ENCODE results near the gene TAMALIN. TPM values are rescaled to one million over a fixed set of nuclear protein-coding genes. Genes with fewer than 3 reads are reported as not detected.
A peak's percentile ranks its signal among the peaks of the same experiment; 100 is the strongest.

Gene TAMALIN
- total and polyA plus RNA-seq, 5 experiments from 2014 or later: 2.0 to 36.5 (median 5.2) TPM

GRCh38 chr12:52018433-52019112 is 11.8 kb downstream of the TAMALIN start:
- POLR2A ChIA-PET: interaction anchor here (9.4 kb wide), 1 partner anchor 12 kb away, joined by 153 read pairs; the partner anchor contains the start of gene TAMALIN
- DNase-seq: no peak
- H3K27me3 Mint-ChIP-seq: no peaks in the 10 kb centered on the region

GRCh38 chr12:52019113-52019770 is 12.5 kb downstream of the TAMALIN start:
- no peak for DNase-seq
- POLR2A ChIA-PET: interaction anchor here (1.3 to 9.4 kb wide), 4 partner anchors 12 to 63 kb away, joined by 3 to 153 read pairs (median 4); partner anchors contain the start of genes ATG101 and TAMALIN
- H3K9me3 Mint-ChIP-seq: no peaks in the 10 kb centered on the region
- H3K4me1 Mint-ChIP-seq: peaks cover 17 to 32% (median 24%) of the 10 kb centered on the region in 4 donors
- no peak for ATAC-seq
- H3K4me3 Mint-ChIP-seq: no peak overlapping the region
- H3K27ac Mint-ChIP-seq: peak overlapping the region in 1 of 10 donors; percentile 40
- no peaks in the 10 kb centered on the region for H3K27me3 Mint-ChIP-seq
- peaks cover 0 to 2% (median under 1%) of the 10 kb centered on the region in 3 donors for H3K36me3 Mint-ChIP-seq

More at GRCh38 chr12:52018433-52019112, 11.8 kb downstream of the TAMALIN start:
- ATAC-seq: no peak
- H3K4me1 Mint-ChIP-seq: peaks cover 16 to 28% (median 17%) of the 10 kb centered on the region in 4 donors
- peaks cover 0 to 8% (median 5%) of the 10 kb centered on the region in 3 donors for H3K36me3 Mint-ChIP-seq
- H3K4me3 Mint-ChIP-seq: no peak overlapping the region
- H3K27ac Mint-ChIP-seq: peak overlapping the region in 2 of 10 donors; percentile 57 to 84
- no peaks in the 10 kb centered on the region for H3K9me3 Mint-ChIP-seq

- peak overlapping the region in 8 of 10 donors; percentile 17 to 81 (median 47) for H3K27ac Mint-ChIP-seq
- POLR2A ChIA-PET: interaction anchor here (1.1 to 9.4 kb wide), 5 partner anchors 14 to 61 kb away, joined by 3 to 153 read pairs (median 4); partner anchors contain the start of genes ATG101 and TAMALIN
- peak; percentile 56 to 86 (median 68) for DNase-seq
- peaks cover 25 to 47% (median 39%) of the 10 kb centered on the region in 4 donors for H3K4me1 Mint-ChIP-seq
- H3K36me3 Mint-ChIP-seq: no peaks in the 10 kb centered on the region
- H3K27me3 Mint-ChIP-seq: no peaks in the 10 kb centered on the region
- no peaks in the 10 kb centered on the region for H3K9me3 Mint-ChIP-seq
- ATAC-seq: peak; percentile 43 to 56
- peak overlapping the region in 9 of 10 donors; percentile 12 to 69 (median 36) for H3K4me3 Mint-ChIP-seq
Observed at GRCh38 chr12:52020539-52021336, 14.0 kb downstream of the TAMALIN start.

- Mint-ChIP-seq H3K27me3 (no peaks in the 10 kb centered on the region), H3K4me3 (peak overlapping the region; percentile 66 to 94 (median 86)), H3K9me3 (no peaks in the 10 kb centered on the region), H3K27ac (peak overlapping the region in 7 of 10 donors; percentile 40 to 86 (median 69)), H3K36me3 (no peaks in the 10 kb centered on the region), H3K4me1 (peaks cover 26 to 49% (median 45%) of the 10 kb centered on the region in 4 donors)
- DNase-seq: no peak
- no peak for ATAC-seq
- POLR2A ChIA-PET: interaction anchor here (0.7 to 9.4 kb wide), 14 partner anchors 10 to 633 kb away, joined by 3 to 153 read pairs (median 4); partner anchors contain the start of genes ATG101, NR4A1 and TAMALIN
Observed at GRCh38 chr12:52022841-52023181, 16.1 kb downstream of the TAMALIN start.

- ATAC-seq (peak; percentile 59 to 63), DNase-seq (peak; percentile 80 to 95 (median 90))
- H3K9me3 Mint-ChIP-seq: no peaks in the 10 kb centered on the region
- H3K4me3 Mint-ChIP-seq: peak overlapping the region; percentile 79 to 97 (median 88)
- POLR2A ChIA-PET: interaction anchor here (0.7 to 9.4 kb wide), 14 partner anchors 9 to 633 kb away, joined by 3 to 153 read pairs (median 4); partner anchors contain the start of genes ATG101, NR4A1 and TAMALIN
- H3K36me3 Mint-ChIP-seq: no peaks in the 10 kb centered on the region
- peak overlapping the region in 9 of 10 donors; percentile 82 to 97 (median 92) for H3K27ac Mint-ChIP-seq
- H3K27me3 Mint-ChIP-seq: no peaks in the 10 kb centered on the region
- H3K4me1 Mint-ChIP-seq: peaks cover 26 to 49% (median 45%) of the 10 kb centered on the region in 4 donors
Observed at GRCh38 chr12:52023182-52023975, 16.6 kb downstream of the TAMALIN start.

GRCh38 chr12:52023976-52024688 is 17.4 kb downstream of the TAMALIN start:
- ATAC-seq (peak; percentile 10 to 15), DNase-seq (no peak)
- Mint-ChIP-seq H3K27ac (peak overlapping the region; percentile 31 to 97 (median 92)), H3K27me3 (no peaks in the 10 kb centered on the region), H3K4me3 (peak overlapping the region; percentile 79 to 97 (median 88)), H3K9me3 (no peaks in the 10 kb centered on the region), H3K36me3 (no peaks in the 10 kb centered on the region), H3K4me1 (peaks cover 26 to 49% (median 45%) of the 10 kb centered on the region in 4 donors)
- POLR2A ChIA-PET: interaction anchor here (0.6 to 9.4 kb wide), 15 partner anchors 8 to 97 kb away, joined by 3 to 153 read pairs (median 7); partner anchors contain the start of genes ATG101, NR4A1 and TAMALIN

- Mint-ChIP-seq H3K4me1 (peaks cover 26 to 49% (median 44%) of the 10 kb centered on the region in 4 donors), H3K36me3 (no peaks in the 10 kb centered on the region), H3K4me3 (peak overlapping the region; percentile 79 to 97 (median 88)), H3K27ac (peak overlapping the region; percentile 84 to 97 (median 94)), H3K9me3 (no peaks in the 10 kb centered on the region), H3K27me3 (no peaks in the 10 kb centered on the region)
- DNase-seq (peak in 1 of 10 donors; percentile 44), ATAC-seq (no peak)
- POLR2A ChIA-PET: interaction anchor here (0.6 to 9.4 kb wide), 15 partner anchors 10 to 656 kb away, joined by 3 to 153 read pairs (median 7); partner anchors contain the start of genes ATG101, NR4A1 and TAMALIN
Observed at GRCh38 chr12:52024845-52025230, 18.1 kb downstream of the TAMALIN start.

- Mint-ChIP-seq H3K4me3 (peak overlapping the region in 3 of 10 donors; percentile 18 to 97 (median 44)), H3K4me1 (peaks cover 13 to 36% (median 31%) of the 10 kb centered on the region in 4 donors), H3K36me3 (no peaks in the 10 kb centered on the region), H3K27me3 (no peaks in the 10 kb centered on the region), H3K9me3 (no peaks in the 10 kb centered on the region), H3K27ac (peak overlapping the region in 9 of 10 donors; percentile 33 to 97 (median 92))
- ATAC-seq: no peak
- POLR2A ChIA-PET: interaction anchor here (0.9 to 9.4 kb wide), 11 partner anchors 10 to 59 kb away, joined by 3 to 153 read pairs (median 13); partner anchors contain the start of genes ATG101, NR4A1 and TAMALIN
- no peak for DNase-seq
Observed at GRCh38 chr12:52026263-52026662, 19.5 kb downstream of the TAMALIN start.

GRCh38 chr12:52027085-52027843 is 20.5 kb downstream of the TAMALIN start:
- no peaks in the 10 kb centered on the region for H3K27me3 Mint-ChIP-seq
- H3K9me3 Mint-ChIP-seq: no peaks in the 10 kb centered on the region
- POLR2A ChIA-PET: interaction anchor here (0.9 to 2.6 kb wide), 3 partner anchors 9 to 41 kb away, joined by 3 to 15 read pairs (median 10); partner anchors contain the start of gene NR4A1
- peaks cover 13 to 41% (median 31%) of the 10 kb centered on the region in 4 donors for H3K4me1 Mint-ChIP-seq
- no peak overlapping the region for H3K27ac Mint-ChIP-seq
- H3K4me3 Mint-ChIP-seq: no peak overlapping the region
- no peaks in the 10 kb centered on the region for H3K36me3 Mint-ChIP-seq
- ATAC-seq: no peak
- no peak for DNase-seq

GRCh38 chr12:52029685-52030084 is 22.9 kb downstream of the TAMALIN start:
- Mint-ChIP-seq H3K36me3 (no peaks in the 10 kb centered on the region), H3K9me3 (no peaks in the 10 kb centered on the region), H3K4me3 (no peak overlapping the region), H3K4me1 (peaks cover 19 to 47% (median 36%) of the 10 kb centered on the region in 4 donors), H3K27me3 (no peaks in the 10 kb centered on the region), H3K27ac (no peak overlapping the region)
- POLR2A ChIA-PET: interaction anchor here (0.6 to 1.1 kb wide), 4 partner anchors 38 to 61 kb away, joined by 3 to 4 read pairs (median 4); no protein-coding TSS in a partner anchor
- DNase-seq: no peak
- ATAC-seq: no peak

Data from naive thymus-derived CD8-positive, alpha-beta T cell (primary cell).